Activated naive CD4-positive, alpha-beta T cell treated with Interleukin-2 at 50 U/mL for 16 hours (primary cell): ENCODE data around the gene TRMT11.
"Not testable (repeated sequence)": the region's sequence is repeated elsewhere in the genome, so short reads cannot be mapped to it uniquely, and the experiment has no call there.

ENCODE experiments used
- DNase-seq: peaks from one replicate; pipeline ENCODE4 v3.0.0-alpha.2; 2020

Gene TRMT11

GRCh38 chr6:125986301-125987025 is at the start of gene TRMT11:
TRMT11 (plus strand) TSS chr6:125986540; CDS start chr6:125986551, 11 bp downstream.
- DNase-seq = peak; percentile 85

- DNase-seq = no peak
Observed at GRCh38 chr6:125939026-125939425, 47.3 kb upstream of the TRMT11 start.

GRCh38 chr6:125939791-125940190 is 46.5 kb upstream of the TRMT11 start:
- DNase-seq = no peak

- no peak for DNase-seq
Observed at GRCh38 chr6:125940247-125941041, 45.9 kb upstream of the TRMT11 start.

GRCh38 chr6:125942672-125943527 is 43.4 kb upstream of the TRMT11 start:
- no peak for DNase-seq

GRCh38 chr6:125943528-125944433 is 42.6 kb upstream of the TRMT11 start:
- no peak for DNase-seq

GRCh38 chr6:125944434-125944816 is 41.9 kb upstream of the TRMT11 start:
- no peak for DNase-seq

GRCh38 chr6:125944896-125945295 is 41.4 kb upstream of the TRMT11 start:
- no peak for DNase-seq

- DNase-seq = no peak
Observed at GRCh38 chr6:125945378-125946141, 40.8 kb upstream of the TRMT11 start.

- no peak for DNase-seq
Observed at GRCh38 chr6:125947615-125948014, 38.7 kb upstream of the TRMT11 start.

GRCh38 chr6:125948455-125948854 is 37.9 kb upstream of the TRMT11 start:
- no peak for DNase-seq

- DNase-seq = no peak
Observed at GRCh38 chr6:125949069-125949468, 37.3 kb upstream of the TRMT11 start.

- peak; percentile 20 for DNase-seq
Observed at GRCh38 chr6:125950293-125950692, 36.0 kb upstream of the TRMT11 start.

- not testable (repeated sequence) for DNase-seq
Observed at GRCh38 chr6:125950716-125951115, 35.6 kb upstream of the TRMT11 start.

- DNase-seq = no peak
Observed at GRCh38 chr6:125951323-125951722, 35.0 kb upstream of the TRMT11 start.

- peak; percentile 10 for DNase-seq
Observed at GRCh38 chr6:125952764-125953501, 33.4 kb upstream of the TRMT11 start.

- DNase-seq = no peak
Observed at GRCh38 chr6:125953502-125953875, 32.9 kb upstream of the TRMT11 start.

- no peak for DNase-seq
Observed at GRCh38 chr6:125954735-125955339, 31.5 kb upstream of the TRMT11 start.

GRCh38 chr6:125955973-125956372 is 30.4 kb upstream of the TRMT11 start:
- no peak for DNase-seq
